ENCODE measurements around the gene CDK6. TPM values are rescaled to one million over a fixed set of nuclear protein-coding genes. Genes with fewer than 3 reads are reported as not detected.
A peak's percentile ranks its signal among the peaks of the same experiment; 100 is the strongest.
"Not testable (repeated sequence)": the region's sequence is repeated elsewhere in the genome, so short reads cannot be mapped to it uniquely, and the experiment has no call there.

CDK6 gene
- total RNA-seq (2014; rRNA removed; shearing (Covaris generic)), result 126 and 136 TPM in 2 replicates

DNA sequence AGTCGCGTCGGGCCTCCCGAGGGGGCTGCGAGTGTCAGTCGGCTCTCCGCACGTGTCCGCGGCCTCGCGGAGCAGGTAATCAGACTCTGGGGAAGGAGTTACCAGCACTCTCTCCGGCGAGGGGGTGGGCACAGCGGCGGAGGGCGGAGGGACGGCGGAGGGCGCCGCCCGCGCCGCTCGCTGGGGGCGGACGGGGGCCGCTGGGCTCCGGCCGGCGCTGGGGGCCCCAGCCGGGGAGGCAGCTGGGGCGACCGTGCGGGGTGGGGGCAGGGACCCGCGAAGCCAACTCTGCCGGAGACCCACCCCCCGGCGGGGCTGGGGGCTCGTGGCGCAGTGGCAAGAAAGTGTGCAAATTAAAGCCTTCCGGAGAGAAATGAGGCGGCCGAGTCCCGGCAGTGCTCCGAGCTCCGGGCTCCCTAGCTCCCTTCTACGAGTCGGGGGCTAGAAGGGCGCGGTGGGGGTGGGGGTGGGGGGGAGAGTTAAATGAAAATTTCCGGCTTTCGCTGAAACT lies at the start of gene CDK6:
Gene CDK6, minus strand, starts transcription at position 85 of the 511 bp plus-strand sequence. CDS start 3,250 bp downstream, outside the sequence.
- peak within 1 kb of the TSS; percentile 96 for H3K27ac ChIP-seq
- H3K4me3 ChIP-seq, result peak within 1 kb of the TSS; percentile 69
- H3K36me3 ChIP-seq, result peaks cover 26% of the 10 kb centered on the region
- H3K4me1 ChIP-seq (replicated peaks), result peaks cover 5% of the 10 kb centered on the region
- no peaks in the 10 kb centered on the region for H3K27me3 ChIP-seq (replicated peaks)
- H3K9me3 ChIP-seq (replicated peaks), result no peaks in the 10 kb centered on the region
- DNase-seq (ENCODE audit: low read depth in 1 of 2, low spot score in 2 of 2), result peak; percentile 45 to 75

DNA sequence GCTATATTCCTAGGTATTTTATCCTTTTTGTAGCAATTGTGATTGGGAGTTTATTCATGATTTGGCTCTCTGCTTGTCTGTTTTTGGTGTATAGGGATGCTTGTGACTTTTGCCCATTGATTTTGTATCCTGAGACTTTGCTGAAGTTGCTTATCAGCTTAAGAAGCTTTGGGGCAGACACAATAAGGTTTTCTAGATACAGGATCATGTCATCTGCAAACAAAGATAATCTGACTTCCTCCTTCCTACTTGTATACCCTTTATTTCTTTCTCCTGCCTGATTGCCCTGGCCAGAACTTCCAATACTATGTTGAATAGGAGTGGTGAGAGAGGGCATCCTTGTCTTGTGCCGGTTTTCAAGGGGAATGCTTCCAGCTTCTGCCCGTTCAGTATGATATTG lies 49.7 kb upstream of the CDK6 start:
- H3K27me3 ChIP-seq (replicated peaks); DNase-seq (ENCODE audit: low read depth in 1 of 2, low spot score in 2 of 2); H3K4me1 ChIP-seq (replicated peaks); H3K36me3 ChIP-seq; H3K27ac ChIP-seq; H3K4me3 ChIP-seq; H3K9me3 ChIP-seq (replicated peaks): not testable (repeated sequence)

DNA sequence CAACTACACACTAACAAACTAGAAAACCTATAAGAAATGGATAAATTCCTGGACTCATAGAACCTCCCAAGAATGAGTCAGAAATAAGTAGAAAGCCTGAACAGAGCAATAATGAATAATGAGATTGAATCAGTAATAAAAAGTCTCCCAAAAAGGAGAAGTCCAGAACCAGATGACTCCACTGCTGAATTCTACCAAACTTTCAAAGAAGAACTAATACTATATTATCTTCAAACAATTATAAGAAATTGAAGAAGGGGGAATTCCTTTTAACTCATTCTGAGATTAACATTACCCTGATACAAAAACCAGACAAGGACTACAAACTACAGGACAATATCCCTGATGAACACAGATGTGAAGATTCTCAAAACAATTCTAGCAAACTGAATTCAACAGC lies 47.8 kb upstream of the CDK6 start:
- no peak for DNase-seq (ENCODE audit: low read depth in 1 of 2, low spot score in 2 of 2)

DNA sequence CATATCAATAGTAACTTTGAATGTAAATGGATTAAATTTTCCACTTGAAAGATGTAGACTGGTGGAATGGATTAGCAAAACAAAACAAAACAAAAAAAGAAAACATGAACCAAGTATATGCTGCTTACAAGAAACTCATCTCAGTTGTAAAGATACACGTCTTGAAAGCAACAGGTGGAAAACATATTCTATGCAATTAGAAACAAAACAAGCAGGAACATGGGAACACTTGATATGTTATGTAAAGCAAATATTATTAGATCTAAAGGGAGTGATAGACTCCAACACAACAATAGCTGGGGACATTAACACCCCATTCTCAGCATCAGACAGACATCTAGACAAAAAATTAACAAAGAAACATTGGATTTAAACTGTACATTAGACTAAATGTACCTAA lies 46.4 kb upstream of the CDK6 start:
- no peaks in the 10 kb centered on the region for H3K9me3 ChIP-seq (replicated peaks)
- H3K27me3 ChIP-seq (replicated peaks), result no peaks in the 10 kb centered on the region
- no peaks in the 10 kb centered on the region for H3K36me3 ChIP-seq
- H3K4me3 ChIP-seq, result no peak overlapping the region
- no peaks in the 10 kb centered on the region for H3K4me1 ChIP-seq (replicated peaks)
- no peak for DNase-seq (ENCODE audit: low read depth in 1 of 2, low spot score in 2 of 2)
- no peak overlapping the region for H3K27ac ChIP-seq

More for the DNA sequence above, 47.8 kb upstream of the CDK6 start:
- H3K4me3 ChIP-seq, result no peak overlapping the region
- H3K4me1 ChIP-seq (replicated peaks), result no peaks in the 10 kb centered on the region
- no peaks in the 10 kb centered on the region for H3K9me3 ChIP-seq (replicated peaks)
- H3K36me3 ChIP-seq, result no peaks in the 10 kb centered on the region
- H3K27ac ChIP-seq, result no peak overlapping the region
- H3K27me3 ChIP-seq (replicated peaks), result no peaks in the 10 kb centered on the region

DNA sequence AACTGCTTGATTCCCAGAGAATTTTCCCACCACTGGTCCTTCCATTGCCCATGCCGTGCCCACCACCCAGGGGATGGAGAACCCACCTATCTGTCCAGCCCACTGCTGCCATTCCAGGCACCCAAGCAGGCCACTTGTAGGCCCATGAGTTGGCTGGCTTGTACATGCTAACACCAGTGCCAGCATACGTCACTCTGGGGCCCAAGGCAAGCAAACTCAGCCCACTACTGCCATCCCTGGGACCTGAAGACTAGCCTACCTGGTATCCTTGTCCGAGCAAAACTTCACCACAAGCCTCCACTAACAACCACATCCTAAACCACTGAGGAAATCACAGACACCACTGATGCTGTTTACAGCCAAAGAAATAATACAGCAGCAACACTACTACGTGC lies 44.7 kb upstream of the CDK6 start:
- no peak for DNase-seq (ENCODE audit: low read depth in 1 of 2, low spot score in 2 of 2)
- Histone ChIP-seq H3K27ac (no peak overlapping the region), H3K36me3 (no peaks in the 10 kb centered on the region), H3K27me3 (replicated peaks) (no peaks in the 10 kb centered on the region), H3K9me3 (replicated peaks) (no peaks in the 10 kb centered on the region), H3K4me3 (no peak overlapping the region), H3K4me1 (replicated peaks) (no peaks in the 10 kb centered on the region)

DNA sequence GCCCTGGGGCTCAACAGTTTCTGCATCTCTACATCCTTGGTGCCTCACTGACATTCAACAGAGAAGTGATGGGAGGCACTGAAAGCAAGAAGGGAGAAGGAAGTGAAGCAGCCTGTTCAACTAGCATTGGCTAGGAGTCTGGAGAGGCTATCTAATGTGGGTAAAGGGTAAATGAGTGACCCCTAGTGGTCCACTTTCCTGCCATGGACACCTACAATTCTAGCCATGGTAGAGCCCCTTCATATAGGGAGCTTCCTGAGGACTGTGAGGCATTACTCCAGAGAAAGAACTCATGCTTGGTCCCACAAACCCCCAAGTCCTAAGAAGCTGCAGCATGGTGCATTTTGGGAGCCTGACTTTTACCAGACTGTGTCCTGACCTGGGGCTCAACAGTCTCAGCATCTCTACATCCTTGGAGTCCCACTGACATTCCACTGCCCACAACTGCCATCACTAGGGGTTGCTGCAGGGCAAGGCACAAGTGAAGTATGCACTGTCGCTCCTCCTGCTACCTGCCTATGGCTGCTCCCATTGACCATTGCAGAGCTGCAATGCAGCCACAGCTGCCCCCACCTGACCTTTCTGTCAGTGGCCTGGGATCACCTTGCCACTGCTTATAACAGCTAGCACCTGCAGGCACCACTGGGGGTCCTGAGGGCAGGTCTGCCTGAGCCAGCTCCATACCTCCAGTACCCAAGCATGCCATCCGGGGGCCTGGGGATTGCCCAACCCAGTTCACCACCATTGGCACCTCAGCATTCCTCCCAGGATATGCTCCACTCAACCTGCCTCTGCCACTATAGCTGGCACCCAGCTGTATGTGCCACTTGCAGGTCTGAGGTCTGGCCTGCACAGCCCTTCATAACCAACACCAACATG lies 44.1 kb upstream of the CDK6 start:
- Histone ChIP-seq H3K27ac (no peak overlapping the region), H3K36me3 (no peaks in the 10 kb centered on the region), H3K4me1 (replicated peaks) (no peaks in the 10 kb centered on the region), H3K4me3 (no peak overlapping the region), H3K27me3 (replicated peaks) (no peaks in the 10 kb centered on the region), H3K9me3 (replicated peaks) (no peaks in the 10 kb centered on the region)
- DNase-seq (ENCODE audit: low read depth in 1 of 2, low spot score in 2 of 2), result no peak

DNA sequence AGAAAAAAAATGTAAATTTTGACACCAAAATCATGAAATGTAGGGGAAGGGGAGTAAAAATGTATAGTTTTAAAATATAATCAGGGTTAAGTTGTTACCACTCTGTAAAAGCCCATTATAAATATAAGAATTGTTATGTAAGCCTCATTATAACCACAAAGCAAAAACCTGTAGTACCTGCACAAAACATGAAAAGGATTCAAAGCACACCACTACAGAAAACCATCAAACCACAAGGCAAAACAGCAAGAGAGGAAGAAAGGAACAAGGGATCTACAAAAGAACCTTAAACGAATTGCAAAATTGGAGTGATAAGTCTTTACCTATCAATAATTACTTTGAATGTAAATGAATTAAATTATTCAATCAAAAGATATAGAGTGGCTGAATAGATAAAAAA lies 41.0 kb upstream of the CDK6 start:
- H3K36me3 ChIP-seq, result no peaks in the 10 kb centered on the region
- H3K4me3 ChIP-seq, result no peak overlapping the region
- no peak overlapping the region for H3K27ac ChIP-seq
- H3K4me1 ChIP-seq (replicated peaks), result no peaks in the 10 kb centered on the region
- no peaks in the 10 kb centered on the region for H3K27me3 ChIP-seq (replicated peaks)
- H3K9me3 ChIP-seq (replicated peaks), result no peaks in the 10 kb centered on the region
- no peak for DNase-seq (ENCODE audit: low read depth in 1 of 2, low spot score in 2 of 2)

DNA sequence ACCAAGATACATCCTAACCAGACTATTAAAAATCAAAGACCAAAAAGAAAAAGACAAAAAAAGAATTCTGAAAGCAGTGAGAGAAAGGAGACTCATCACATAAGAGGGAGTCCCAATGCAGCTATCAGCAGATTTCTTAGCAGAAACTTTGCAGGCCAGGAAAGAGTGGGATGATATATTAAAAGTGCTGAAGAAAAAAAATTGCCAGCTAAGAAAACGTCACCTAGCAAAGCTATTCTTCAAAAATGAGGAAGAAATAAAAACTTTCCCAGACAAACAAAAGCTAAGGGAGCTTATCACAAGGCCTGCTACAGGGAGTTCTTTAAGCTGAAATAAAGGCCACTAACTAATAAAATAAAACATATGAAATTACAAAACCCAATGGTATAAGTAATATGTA lies 40.5 kb upstream of the CDK6 start:
- DNase-seq (ENCODE audit: low read depth in 1 of 2, low spot score in 2 of 2), result no peak
- no peaks in the 10 kb centered on the region for H3K4me1 ChIP-seq (replicated peaks)
- H3K9me3 ChIP-seq (replicated peaks), result no peaks in the 10 kb centered on the region
- no peak overlapping the region for H3K4me3 ChIP-seq
- H3K36me3 ChIP-seq, result no peaks in the 10 kb centered on the region
- no peaks in the 10 kb centered on the region for H3K27me3 ChIP-seq (replicated peaks)
- no peak overlapping the region for H3K27ac ChIP-seq

DNA sequence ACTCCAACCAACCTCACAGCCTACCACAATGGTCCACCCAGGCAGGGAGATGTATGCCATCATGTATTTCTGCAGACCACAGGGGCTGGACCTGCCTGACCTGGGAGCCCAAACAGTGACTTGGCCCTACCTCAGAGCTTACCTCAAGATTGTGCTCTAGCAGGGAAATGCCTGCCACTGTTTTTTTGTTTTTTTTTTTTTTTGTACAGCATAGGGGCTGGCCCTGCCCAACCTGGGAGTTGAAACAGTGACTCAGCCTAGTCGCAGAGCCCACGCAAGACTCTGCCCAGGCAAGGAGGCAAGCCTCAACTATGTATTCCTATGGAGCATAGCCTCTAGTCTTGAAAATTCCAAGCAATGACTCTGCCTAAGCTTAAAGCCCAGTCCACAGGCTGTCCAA lies 39.3 kb upstream of the CDK6 start:
- no peak for DNase-seq (ENCODE audit: low read depth in 1 of 2, low spot score in 2 of 2)
- Histone ChIP-seq H3K9me3 (replicated peaks) (no peaks in the 10 kb centered on the region), H3K4me1 (replicated peaks) (no peaks in the 10 kb centered on the region), H3K36me3 (no peaks in the 10 kb centered on the region), H3K4me3 (no peak overlapping the region), H3K27me3 (replicated peaks) (no peaks in the 10 kb centered on the region), H3K27ac (no peak overlapping the region)

DNA sequence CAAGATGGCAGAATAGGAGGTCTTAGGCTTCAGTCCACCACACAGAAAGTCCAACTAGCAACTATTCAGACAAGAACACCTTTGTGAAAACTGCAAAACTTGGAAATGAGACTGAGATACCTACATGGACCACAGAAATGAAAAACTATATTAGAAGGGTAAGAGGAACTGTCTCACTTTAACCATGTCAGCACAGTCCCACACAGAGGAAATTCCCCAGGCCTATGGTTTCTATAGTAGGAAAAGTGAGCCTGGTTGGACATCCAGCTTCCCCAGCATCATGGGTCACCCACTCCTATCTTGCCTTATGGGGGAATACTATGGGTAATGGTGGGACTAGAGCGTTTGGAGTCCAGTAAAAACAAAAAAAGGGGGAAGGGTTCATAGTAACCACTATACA lies 38.8 kb upstream of the CDK6 start:
- no peak for DNase-seq (ENCODE audit: low read depth in 1 of 2, low spot score in 2 of 2)
- no peak overlapping the region for H3K4me3 ChIP-seq
- H3K27ac ChIP-seq, result no peak overlapping the region
- no peaks in the 10 kb centered on the region for H3K9me3 ChIP-seq (replicated peaks)
- H3K27me3 ChIP-seq (replicated peaks), result no peaks in the 10 kb centered on the region
- H3K36me3 ChIP-seq, result no peaks in the 10 kb centered on the region
- H3K4me1 ChIP-seq (replicated peaks), result no peaks in the 10 kb centered on the region

DNA sequence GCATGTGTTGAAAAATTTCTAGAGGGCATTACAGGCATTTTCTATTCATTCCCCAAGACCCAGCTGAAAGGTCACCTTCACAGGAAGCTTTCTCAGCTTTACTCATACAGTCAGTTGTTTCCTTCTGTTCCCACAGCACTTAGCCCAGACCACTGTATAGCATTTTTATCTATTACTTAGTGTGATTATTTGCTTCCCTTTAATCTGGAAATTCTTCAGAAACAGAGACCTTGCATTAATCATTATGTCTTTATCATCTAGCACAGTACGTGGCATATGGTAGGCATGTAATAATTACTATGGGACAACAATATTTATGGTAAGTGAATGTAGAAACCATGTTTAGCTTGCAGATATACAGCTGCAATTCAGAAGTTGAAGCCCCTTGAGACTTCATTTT lies 38.2 kb upstream of the CDK6 start:
- H3K27me3 ChIP-seq (replicated peaks), result no peaks in the 10 kb centered on the region
- DNase-seq (ENCODE audit: low read depth in 1 of 2, low spot score in 2 of 2), result no peak
- no peak overlapping the region for H3K4me3 ChIP-seq
- H3K4me1 ChIP-seq (replicated peaks), result no peaks in the 10 kb centered on the region
- H3K27ac ChIP-seq, result no peak overlapping the region
- no peaks in the 10 kb centered on the region for H3K36me3 ChIP-seq
- no peaks in the 10 kb centered on the region for H3K9me3 ChIP-seq (replicated peaks)

DNA sequence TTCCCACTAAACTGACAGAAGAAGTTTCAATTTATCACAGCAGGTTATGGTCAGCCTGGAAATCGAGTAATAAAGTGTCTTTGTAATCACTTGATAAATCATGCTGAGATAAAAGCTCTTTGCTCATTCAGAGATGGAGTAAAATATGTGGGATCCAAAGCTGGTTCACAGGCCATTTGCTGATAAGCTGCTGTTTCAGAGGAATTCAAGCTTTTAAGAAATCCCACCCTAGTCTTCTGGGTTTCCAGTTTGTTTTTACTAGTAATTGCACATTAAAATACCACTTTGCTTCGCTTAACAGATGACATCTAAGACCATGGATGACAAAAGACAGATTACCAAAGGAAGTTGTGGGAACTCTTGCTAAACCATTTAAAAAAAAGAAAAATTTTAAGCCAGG lies 37.4 kb upstream of the CDK6 start:
- DNase-seq (ENCODE audit: low read depth in 1 of 2, low spot score in 2 of 2), result no peak
- no peaks in the 10 kb centered on the region for H3K27me3 ChIP-seq (replicated peaks)
- no peak overlapping the region for H3K27ac ChIP-seq
- no peaks in the 10 kb centered on the region for H3K36me3 ChIP-seq
- H3K4me1 ChIP-seq (replicated peaks), result no peaks in the 10 kb centered on the region
- 0 out of 2 replicates have a peak, but pooled peaks cover 3% of the 10 kb centered on the region for H3K9me3 ChIP-seq (replicated peaks)
- H3K4me3 ChIP-seq, result no peak overlapping the region

DNA sequence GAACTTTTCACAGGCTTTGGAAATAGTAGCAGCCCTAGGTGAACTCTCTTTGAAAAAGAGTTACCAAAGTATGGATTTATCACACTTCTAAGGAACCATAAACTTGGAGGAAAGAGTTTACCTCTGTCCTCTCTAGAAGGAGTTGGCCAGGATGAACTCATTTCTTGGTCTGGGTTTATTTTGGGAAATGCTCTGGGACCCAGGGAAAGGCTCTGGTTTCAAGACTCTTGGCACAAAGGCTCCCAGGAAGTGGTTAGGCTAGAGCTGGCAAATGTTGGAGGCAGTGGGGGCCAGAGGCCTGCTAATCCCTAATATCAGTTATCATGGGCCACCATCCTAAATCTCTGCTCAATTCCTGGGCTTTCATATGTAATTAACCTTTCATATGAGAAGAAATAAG lies 36.3 kb upstream of the CDK6 start:
- Histone ChIP-seq H3K9me3 (replicated peaks) (0 out of 2 replicates have a peak, but pooled peaks cover 12% of the 10 kb centered on the region), H3K4me1 (replicated peaks) (no peaks in the 10 kb centered on the region), H3K36me3 (no peaks in the 10 kb centered on the region; the same call in 1 of the 2 replicates), H3K27ac (no peak overlapping the region), H3K4me3 (no peak overlapping the region), H3K27me3 (replicated peaks) (no peaks in the 10 kb centered on the region)
- DNase-seq (ENCODE audit: low read depth in 1 of 2, low spot score in 2 of 2), result no peak

DNA sequence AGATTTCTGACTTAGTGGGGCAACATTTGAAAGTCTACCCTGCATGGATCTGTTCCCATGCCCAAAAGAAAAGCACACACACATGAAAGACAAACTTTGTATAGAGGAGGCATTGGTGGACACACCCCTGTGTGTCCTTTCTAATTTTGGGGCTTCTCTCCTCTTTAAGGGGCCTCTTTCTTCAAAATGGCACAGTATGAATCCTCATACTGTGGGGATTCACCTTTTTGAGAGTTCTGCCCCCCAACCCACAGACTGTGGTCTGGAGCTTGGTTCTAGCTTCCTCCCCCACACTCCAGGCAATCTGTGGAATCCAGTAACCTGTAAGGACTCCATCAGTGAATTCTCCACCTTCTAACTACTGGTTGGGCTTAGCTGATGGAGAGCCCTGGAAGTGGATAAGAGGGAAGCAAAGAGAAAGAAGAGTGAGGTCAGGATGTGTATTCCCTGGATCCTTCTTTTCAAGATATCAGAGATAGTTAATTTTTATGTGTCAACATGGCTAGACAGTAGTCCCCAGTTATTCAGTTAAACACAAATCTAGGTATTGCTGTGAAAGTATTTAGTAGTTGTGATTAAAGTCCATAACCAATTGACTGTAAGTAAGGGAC lies 32.4 kb upstream of the CDK6 start:
- Histone ChIP-seq H3K4me3 (no peak overlapping the region), H3K36me3 (no peaks in the 10 kb centered on the region; the same call in 1 of the 2 replicates), H3K9me3 (replicated peaks) (0 out of 2 replicates have a peak, but pooled peaks cover 12% of the 10 kb centered on the region), H3K27ac (no peak overlapping the region), H3K4me1 (replicated peaks) (no peaks in the 10 kb centered on the region), H3K27me3 (replicated peaks) (no peaks in the 10 kb centered on the region)
- no peak for DNase-seq (ENCODE audit: low read depth in 1 of 2, low spot score in 2 of 2)
